ENCODE results near the gene OR7G3.

OR7G3 gene

GRCh38 chr19:9140159-9140874, 13.6 kb upstream of the OR7G3 start, which contains the start of gene ZNF317:
Gene ZNF317, plus strand, starts transcription at chr19:9140397. Its CDS starts 15,620 bp downstream, at chr19:9156017.
- TF ChIP-seq CTCF (conservative IDR thresholded peaks at IDR 0.05) = no peak
- peak within 1 kb of the TSS; percentile 63; the same call in 1 of the 2 replicates for H3K27ac ChIP-seq

- no peak for TF ChIP-seq CTCF (conservative IDR thresholded peaks at IDR 0.05)
- H3K27ac ChIP-seq = peak overlapping the region; percentile 63; the same call in 1 of the 2 replicates
These were observed 12.9 kb upstream of the OR7G3 start for GRCh38 chr19:9139609-9140158.

- no peak overlapping the region for H3K27ac ChIP-seq
- TF ChIP-seq CTCF (conservative IDR thresholded peaks at IDR 0.05) = no peak
These were observed 5.7 kb upstream of the OR7G3 start for GRCh38 chr19:9132422-9132821.

- H3K27ac ChIP-seq = no peak overlapping the region
- TF ChIP-seq CTCF (conservative IDR thresholded peaks at IDR 0.05) = no peak
These were observed 4.2 kb upstream of the OR7G3 start for GRCh38 chr19:9130965-9131364.

GRCh38 chr19:9128171-9128570, 1.4 kb upstream of the OR7G3 start:
- no peak overlapping the region for H3K27ac ChIP-seq

GRCh38 chr19:9116547-9116946, 10.2 kb downstream of the OR7G3 start:
- TF ChIP-seq CTCF (conservative IDR thresholded peaks at IDR 0.05) = no peak
- no peak overlapping the region for H3K27ac ChIP-seq

More at GRCh38 chr19:9128171-9128570, 1.4 kb upstream of the OR7G3 start:
- TF ChIP-seq CTCF (conservative IDR thresholded peaks at IDR 0.05) = no peak

- TF ChIP-seq CTCF (conservative IDR thresholded peaks at IDR 0.05) = no peak
- no peak within 1 kb of the TSS for H3K27ac ChIP-seq
These were observed 11.4 kb downstream of the OR7G3 start, which contains the start of gene OR7G1 for GRCh38 chr19:9115307-9115813. Gene OR7G1, minus strand, starts transcription at chr19:9115763. Its CDS starts 0 bp downstream, at chr19:9115763.

Data from VCaP (cell line).